Subcutaneous abdominal adipose tissue (tissue), 5 donors: ENCODE measurements around the gene INPPL1.
"Not testable (repeated sequence)": the region's sequence is repeated elsewhere in the genome, so short reads cannot be mapped to it uniquely, and the experiment has no call there.

ENCODE experiments used
- H3K27ac ChIP-seq: one replicate; pipeline ENCODE4 v1.7.0; 2013; ENCODE audit warnings: low read depth, mild to moderate bottlenecking, inconsistent platforms, low read length, moderate library complexity
- H3K27me3 ChIP-seq, 5 donors: one replicate each; pipeline ENCODE4 v1.7.0; 2013; ENCODE audit warnings: low read length in 5 of 5, inconsistent platforms in 1 of 5; ENCODE audit not compliant: control insufficient read depth in 5 of 5, insufficient read depth in 4 of 5
- H3K36me3 ChIP-seq, 5 donors: one replicate each; pipeline ENCODE4 v1.7.0; 2013; ENCODE audit warnings: low read length in 5 of 5; ENCODE audit not compliant: control insufficient read depth in 5 of 5, insufficient read depth in 5 of 5
- H3K4me1 ChIP-seq, 5 donors: one replicate each; pipeline ENCODE4 v1.7.0; 2013; ENCODE audit warnings: low read length in 5 of 5, mild to moderate bottlenecking in 3 of 5, moderate library complexity in 1 of 5; ENCODE audit not compliant: control insufficient read depth in 5 of 5, insufficient read depth in 5 of 5
- H3K4me3 ChIP-seq, 5 donors: one replicate each; pipeline ENCODE4 v1.7.0; 2013; ENCODE audit warnings: low read length in 5 of 5, low read depth in 1 of 5
- H3K9ac ChIP-seq, 5 donors: one replicate each; pipeline ENCODE4 v1.7.0; 2013; ENCODE audit warnings: low read length in 5 of 5, mild to moderate bottlenecking in 4 of 5, moderate library complexity in 3 of 5
- H3K9me3 ChIP-seq, 5 donors: one replicate each; pipeline ENCODE4 v1.7.0; 2013; ENCODE audit warnings: low read length in 5 of 5; ENCODE audit not compliant: control insufficient read depth in 5 of 5
- donor health status: healthy.
- donor health status: healthy.
- donor health status: healthy.
- donor health status: healthy.
- donor health status: healthy.

The INPPL1 gene

GRCh38 chr11:72253392-72253791, 28.8 kb downstream of the INPPL1 start:
- Histone ChIP-seq H3K4me1 (no peaks in the 10 kb centered on the region), H3K9me3 (no peaks in the 10 kb centered on the region), H3K4me3 (no peak overlapping the region), H3K27ac (no peak overlapping the region), H3K27me3 (peaks cover 0 to 21% (median 6%) of the 10 kb centered on the region in 5 donors), H3K36me3 (no peaks in the 10 kb centered on the region), H3K9ac (no peak overlapping the region)

- H3K27ac ChIP-seq, result no peak overlapping the region
- H3K9ac ChIP-seq, result no peak overlapping the region
- no peaks in the 10 kb centered on the region for H3K36me3 ChIP-seq
- H3K9me3 ChIP-seq, result no peaks in the 10 kb centered on the region
- H3K27me3 ChIP-seq, result peaks cover 0 to 20% (median 2%) of the 10 kb centered on the region in 5 donors
- no peak overlapping the region for H3K4me3 ChIP-seq
- no peaks in the 10 kb centered on the region for H3K4me1 ChIP-seq
Observed at GRCh38 chr11:72254299-72254993, 29.9 kb downstream of the INPPL1 start.

GRCh38 chr11:72257570-72257969, 33.0 kb downstream of the INPPL1 start:
- H3K9ac ChIP-seq, result no peak overlapping the region
- H3K4me3 ChIP-seq, result no peak overlapping the region
- no peaks in the 10 kb centered on the region for H3K4me1 ChIP-seq
- peaks cover 0 to 7% (median 0%) of the 10 kb centered on the region in 5 donors for H3K27me3 ChIP-seq
- H3K27ac ChIP-seq, result no peak overlapping the region
- no peaks in the 10 kb centered on the region for H3K36me3 ChIP-seq
- H3K9me3 ChIP-seq, result no peaks in the 10 kb centered on the region

- Histone ChIP-seq H3K36me3 (no peaks in the 10 kb centered on the region), H3K27me3 (peaks cover 0 to 2% (median 0%) of the 10 kb centered on the region in 5 donors), H3K27ac (no peak overlapping the region), H3K9ac (no peak overlapping the region), H3K4me3 (no peak overlapping the region), H3K9me3 (no peaks in the 10 kb centered on the region), H3K4me1 (no peaks in the 10 kb centered on the region)
Observed at GRCh38 chr11:72259490-72259889, 34.9 kb downstream of the INPPL1 start.

GRCh38 chr11:72260574-72260973, 36.0 kb downstream of the INPPL1 start:
- no peaks in the 10 kb centered on the region for H3K9me3 ChIP-seq
- no peak overlapping the region for H3K9ac ChIP-seq
- H3K4me1 ChIP-seq, result no peaks in the 10 kb centered on the region
- H3K27me3 ChIP-seq, result peaks cover 0 to 2% (median 0%) of the 10 kb centered on the region in 5 donors
- H3K36me3 ChIP-seq, result no peaks in the 10 kb centered on the region
- H3K4me3 ChIP-seq, result no peak overlapping the region
- no peak overlapping the region for H3K27ac ChIP-seq

GRCh38 chr11:72263361-72263760, 38.8 kb downstream of the INPPL1 start:
- H3K4me3 ChIP-seq, result no peak overlapping the region
- H3K9me3 ChIP-seq, result no peaks in the 10 kb centered on the region
- H3K9ac ChIP-seq, result no peak overlapping the region
- peaks cover 0 to 5% (median 4%) of the 10 kb centered on the region in 5 donors for H3K4me1 ChIP-seq
- H3K27ac ChIP-seq, result no peak overlapping the region
- H3K36me3 ChIP-seq, result no peaks in the 10 kb centered on the region
- peaks cover 0 to 2% (median 0%) of the 10 kb centered on the region in 5 donors for H3K27me3 ChIP-seq

GRCh38 chr11:72265951-72266350, 41.4 kb downstream of the INPPL1 start:
- Histone ChIP-seq H3K4me3 (no peak overlapping the region), H3K4me1 (peaks cover 0 to 5% (median 4%) of the 10 kb centered on the region in 5 donors), H3K36me3 (no peaks in the 10 kb centered on the region), H3K27me3 (no peaks in the 10 kb centered on the region), H3K27ac (no peak overlapping the region), H3K9ac (no peak overlapping the region), H3K9me3 (no peaks in the 10 kb centered on the region)

GRCh38 chr11:72266960-72267359, 42.4 kb downstream of the INPPL1 start:
- H3K4me1 ChIP-seq, H3K27ac ChIP-seq, H3K4me3 ChIP-seq, H3K9me3 ChIP-seq, H3K27me3 ChIP-seq, H3K9ac ChIP-seq, H3K36me3 ChIP-seq: not testable (repeated sequence)

GRCh38 chr11:72267956-72268617, 43.5 kb downstream of the INPPL1 start:
- no peak overlapping the region for H3K9ac ChIP-seq
- no peak overlapping the region for H3K27ac ChIP-seq
- no peaks in the 10 kb centered on the region for H3K9me3 ChIP-seq
- H3K4me1 ChIP-seq, result peaks cover 0 to 5% (median 4%) of the 10 kb centered on the region in 5 donors
- H3K36me3 ChIP-seq, result no peaks in the 10 kb centered on the region
- H3K4me3 ChIP-seq, result no peak overlapping the region
- H3K27me3 ChIP-seq, result no peaks in the 10 kb centered on the region

- no peaks in the 10 kb centered on the region for H3K4me1 ChIP-seq
- H3K9me3 ChIP-seq, result no peaks in the 10 kb centered on the region
- H3K9ac ChIP-seq, result no peak overlapping the region
- H3K27me3 ChIP-seq, result no peaks in the 10 kb centered on the region
- H3K36me3 ChIP-seq, result no peaks in the 10 kb centered on the region
- no peak overlapping the region for H3K4me3 ChIP-seq
- H3K27ac ChIP-seq, result no peak overlapping the region
Observed at GRCh38 chr11:72271980-72272379, 47.4 kb downstream of the INPPL1 start.
